Mucosa of rectum (tissue), 2 donors: ENCODE data around the gene CCDC28B.

Experiments
- H3K27ac ChIP-seq, 2 donors: one replicate each; pipeline ENCODE4 v1.7.0; 2013; ENCODE audit warnings: inconsistent platforms in 2 of 2, low read depth in 2 of 2, low read length in 2 of 2
- H3K27me3 ChIP-seq, 2 donors: one replicate each; pipeline ENCODE4 v1.7.0; 2013; ENCODE audit warnings: low read length in 2 of 2; ENCODE audit not compliant: control insufficient read depth in 2 of 2, insufficient read depth in 2 of 2
- H3K36me3 ChIP-seq, 2 donors: one replicate each; pipeline ENCODE4 v1.7.0; 2013; ENCODE audit warnings: low read length in 2 of 2; ENCODE audit not compliant: control insufficient read depth in 2 of 2, insufficient read depth in 2 of 2
- H3K4me1 ChIP-seq, 2 donors: one replicate each; pipeline ENCODE4 v1.7.0; 2013; ENCODE audit warnings: low read length in 2 of 2, mild to moderate bottlenecking in 1 of 2; ENCODE audit not compliant: control insufficient read depth in 2 of 2, insufficient read depth in 2 of 2
- H3K4me3 ChIP-seq, 2 donors: one replicate each; pipeline ENCODE4 v1.7.0; 2013; ENCODE audit warnings: low read length in 2 of 2
- H3K9ac ChIP-seq, 2 donors: one replicate each; pipeline ENCODE4 v1.7.0; 2013; ENCODE audit warnings: low read length in 2 of 2, low read depth in 1 of 2, mild to moderate bottlenecking in 1 of 2
- H3K9me3 ChIP-seq, 2 donors: one replicate each; pipeline ENCODE4 v1.7.0; 2013; ENCODE audit warnings: low read length in 2 of 2; ENCODE audit not compliant: control insufficient read depth in 2 of 2
- donor health status: healthy.
- donor health status: Normal muscosa, but diverticular disease.

Gene CCDC28B

GRCh38 chr1:32250893-32251716 lies 50.7 kb downstream of the CCDC28B start, which contains the start of gene LCK:
Gene LCK, plus strand, starts transcription at chr1:32251265. Its CDS starts 23,065 bp downstream, at chr1:32274330.
- Histone ChIP-seq H3K9me3 (no peaks in the 10 kb centered on the region), H3K9ac (peak within 1 kb of the TSS in 1 of 2 donors; percentile 68), H3K27ac (peak within 1 kb of the TSS; percentile 58 to 85), H3K4me3 (peak within 1 kb of the TSS; percentile 12 to 69), H3K36me3 (no peaks in the 10 kb centered on the region), H3K4me1 (peaks cover 12 to 28% of the 10 kb centered on the region in 2 donors), H3K27me3 (no peaks in the 10 kb centered on the region)
